Glutamatergic neuron (in vitro differentiated cells): Measurements from ENCODE around the gene STAT5B. TPM values are rescaled to one million over a fixed set of nuclear protein-coding genes. Genes with fewer than 3 reads are reported as not detected.
"Not testable (repeated sequence)": the region's sequence is repeated elsewhere in the genome, so short reads cannot be mapped to it uniquely, and the experiment has no call there.

ENCODE experiments used
- DNase-seq: peaks from one replicate; pipeline ENCODE4 v3.0.0; 2022
- H3K27ac Mint-ChIP-seq: one replicate; pipeline ENCODE4 v1.8.0; 2020; ENCODE audit warnings: mild to moderate bottlenecking, mixed read lengths, inconsistent platforms; ENCODE audit not compliant: unreplicated experiment
- H3K27me3 Mint-ChIP-seq: one replicate; pipeline ENCODE4 v1.8.0; 2020; ENCODE audit warnings: mild to moderate bottlenecking, moderate library complexity, mixed read lengths, inconsistent platforms; ENCODE audit not compliant: unreplicated experiment
- H3K36me3 Mint-ChIP-seq: one replicate; pipeline ENCODE4 v1.8.0; 2020; ENCODE audit warnings: mild to moderate bottlenecking, mixed read lengths, inconsistent platforms; ENCODE audit not compliant: unreplicated experiment
- H3K4me1 Mint-ChIP-seq: one replicate; pipeline ENCODE4 v1.8.0; 2020; ENCODE audit warnings: mild to moderate bottlenecking, low read depth, mixed read lengths, inconsistent platforms; ENCODE audit not compliant: unreplicated experiment
- H3K4me3 Mint-ChIP-seq: one replicate; pipeline ENCODE4 v1.8.0; 2020; ENCODE audit warnings: mild to moderate bottlenecking, mixed read lengths, inconsistent platforms; ENCODE audit not compliant: unreplicated experiment
- H3K9me3 Mint-ChIP-seq: one replicate; pipeline ENCODE4 v1.8.0; 2020; ENCODE audit warnings: mild to moderate bottlenecking, moderate library complexity, mixed read lengths, inconsistent platforms; ENCODE audit not compliant: unreplicated experiment
- CTCF ChIP-seq: fragments of 200-600 bp; sonication (generic); IDR thresholded peaks from one replicate; pipeline ENCODE4 v1.5.0; 2021; ENCODE audit not compliant: partially characterized antibody, unreplicated experiment
- total RNA-seq: library from RNA; stranded (reverse); fragmentation: NEBNext Ultra II Directional; extraction: Animal tissue kit (Norgen Biotek cat#: 25700); gene quantifications from one replicate; pipeline ENCODE4 v1.2.1, GENCODE V29; 2021; ENCODE audit not compliant: unreplicated experiment

Gene STAT5B
- total RNA-seq, 1 donor from 2014 or later, result 31.9 TPM

- no peaks in the 10 kb centered on the region for H3K36me3 Mint-ChIP-seq
- no peak overlapping the region for H3K27ac Mint-ChIP-seq
- TF ChIP-seq CTCF, result no peak
These were observed 36.0 kb downstream of the STAT5B start for GRCh38 chr17:42240201-42240600.

GRCh38 chr17:42239576-42239975 is 36.6 kb downstream of the STAT5B start:
- H3K27me3 Mint-ChIP-seq, H3K4me3 Mint-ChIP-seq, H3K9me3 Mint-ChIP-seq, H3K36me3 Mint-ChIP-seq, H3K27ac Mint-ChIP-seq, DNase-seq: not testable (repeated sequence)
- peaks cover 17% of the 10 kb centered on the region for H3K4me1 Mint-ChIP-seq

More at GRCh38 chr17:42240201-42240600, 36.0 kb downstream of the STAT5B start:
- DNase-seq, result no peak
- Mint-ChIP-seq H3K4me3 (no peak overlapping the region), H3K9me3 (peaks cover 3% of the 10 kb centered on the region), H3K4me1 (peaks cover 17% of the 10 kb centered on the region), H3K27me3 (peaks cover 5% of the 10 kb centered on the region)

- Mint-ChIP-seq H3K27ac (no peak overlapping the region), H3K36me3 (no peaks in the 10 kb centered on the region), H3K4me3 (no peak overlapping the region), H3K9me3 (no peaks in the 10 kb centered on the region), H3K4me1 (peaks cover under 1% of the 10 kb centered on the region), H3K27me3 (no peaks in the 10 kb centered on the region)
- TF ChIP-seq CTCF, result no peak
- DNase-seq, result no peak
These were observed 39.4 kb downstream of the STAT5B start for GRCh38 chr17:42236760-42237159.

- H3K27ac Mint-ChIP-seq, result no peak overlapping the region
- H3K4me1 Mint-ChIP-seq, result peaks cover 4% of the 10 kb centered on the region
- no peak for DNase-seq
- H3K27me3 Mint-ChIP-seq, result no peaks in the 10 kb centered on the region
- no peaks in the 10 kb centered on the region for H3K36me3 Mint-ChIP-seq
- TF ChIP-seq CTCF, result no peak
- H3K9me3 Mint-ChIP-seq, result no peaks in the 10 kb centered on the region
- H3K4me3 Mint-ChIP-seq, result no peak overlapping the region
These were observed 42.2 kb downstream of the STAT5B start for GRCh38 chr17:42233994-42234393.

- Mint-ChIP-seq H3K4me1 (peaks cover 7% of the 10 kb centered on the region), H3K36me3 (no peaks in the 10 kb centered on the region), H3K27ac (no peak overlapping the region), H3K27me3 (no peaks in the 10 kb centered on the region), H3K4me3 (no peak overlapping the region), H3K9me3 (no peaks in the 10 kb centered on the region)
- no peak for DNase-seq
- TF ChIP-seq CTCF, result no peak
These were observed 43.0 kb downstream of the STAT5B start for GRCh38 chr17:42233156-42233555.

GRCh38 chr17:42230225-42230624 is 46.0 kb downstream of the STAT5B start:
- no peak for DNase-seq
- H3K27ac Mint-ChIP-seq, result no peak overlapping the region
- H3K4me3 Mint-ChIP-seq, result no peak overlapping the region
- peaks cover 7% of the 10 kb centered on the region for H3K4me1 Mint-ChIP-seq
- no peaks in the 10 kb centered on the region for H3K27me3 Mint-ChIP-seq
- H3K9me3 Mint-ChIP-seq, result no peaks in the 10 kb centered on the region
- no peaks in the 10 kb centered on the region for H3K36me3 Mint-ChIP-seq
- no peak for TF ChIP-seq CTCF
